Activated T-cell treated with anti-CD3 and anti-CD28 coated beads, Interleukin-2, amount 50 U/mL, for 72 hours (primary cell): ENCODE results near the gene SPATS2. TPM values are rescaled to one million over a fixed set of nuclear protein-coding genes. Genes with fewer than 3 reads are reported as not detected.
"Not testable (repeated sequence)": the region's sequence is repeated elsewhere in the genome, so short reads cannot be mapped to it uniquely, and the experiment has no call there.

Experiments used
- ATAC-seq, 2 donors: fragments of 150-1000 bp; cut with Tn5 transposase; replicated peaks in 1 of 2; 2 replicates each; pipeline ENCODE4 v1.10.0; 2021; ENCODE audit warnings: moderate library complexity in 2 of 2, mild to moderate bottlenecking in 1 of 2
- DNase-seq, 2 donors: peaks; one replicate each; pipeline ENCODE4 v3.0.0; 2021 to 2022; ENCODE audit warnings: mixed read lengths in 1 of 2
- H3K27ac Mint-ChIP-seq: one replicate; pipeline ENCODE4 v1.8.0; 2022; ENCODE audit warnings: mild to moderate bottlenecking, moderate library complexity, mixed read lengths
- H3K27me3 Mint-ChIP-seq: one replicate; pipeline ENCODE4 v1.8.0; 2022; ENCODE audit warnings: low read depth, mixed read lengths
- H3K36me3 Mint-ChIP-seq, 2 donors: one replicate each; pipeline ENCODE4 v1.8.0; 2022; ENCODE audit warnings: mixed read lengths in 2 of 2, mild to moderate bottlenecking in 1 of 2; ENCODE audit not compliant: insufficient read depth in 2 of 2
- H3K4me1 Mint-ChIP-seq: one replicate; pipeline ENCODE4 v1.8.0; 2022; ENCODE audit warnings: low read depth, mixed read lengths
- H3K4me3 Mint-ChIP-seq, 2 donors: one replicate each; pipeline ENCODE4 v1.8.0; 2022; ENCODE audit warnings: mild to moderate bottlenecking in 2 of 2, mixed read lengths in 2 of 2, moderate library complexity in 2 of 2
- H3K9me3 Mint-ChIP-seq, 2 donors: one replicate each; pipeline ENCODE4 v1.8.0; 2022; ENCODE audit warnings: mixed read lengths in 2 of 2
- total RNA-seq, 2 donors: library from RNA; stranded (reverse); gene quantifications; one replicate each; pipeline ENCODE4 v1.2.3, GENCODE V29; 2022

The SPATS2 gene
- total RNA-seq, 2 donors from 2014 or later: 12.3 to 16.4 TPM

GRCh38 chr12:49369411-49370145, 2.3 kb downstream of the SPATS2 start:
- peak overlapping the region in 1 of 2 donors; percentile 63 for H3K4me3 Mint-ChIP-seq
- H3K4me1 Mint-ChIP-seq: peaks cover 46% of the 10 kb centered on the region
- H3K36me3 Mint-ChIP-seq: no peaks in the 10 kb centered on the region
- no peaks in the 10 kb centered on the region for H3K9me3 Mint-ChIP-seq
- no peak for ATAC-seq
- peak in 1 of 2 donors; percentile 22 for DNase-seq
- H3K27ac Mint-ChIP-seq: no peak overlapping the region
- H3K27me3 Mint-ChIP-seq: no peaks in the 10 kb centered on the region

- no peak overlapping the region for H3K27ac Mint-ChIP-seq
- H3K4me3 Mint-ChIP-seq: no peak overlapping the region
- DNase-seq: no peak
- H3K27me3 Mint-ChIP-seq: no peaks in the 10 kb centered on the region
- H3K36me3 Mint-ChIP-seq: no peaks in the 10 kb centered on the region
- ATAC-seq: no peak
- peaks cover 50% of the 10 kb centered on the region for H3K4me1 Mint-ChIP-seq
- H3K9me3 Mint-ChIP-seq: no peaks in the 10 kb centered on the region
Observed at GRCh38 chr12:49370539-49370938, 3.3 kb downstream of the SPATS2 start.

- Mint-ChIP-seq H3K4me3 (no peak overlapping the region), H3K9me3 (no peaks in the 10 kb centered on the region), H3K27me3 (no peaks in the 10 kb centered on the region), H3K4me1 (peaks cover 21% of the 10 kb centered on the region), H3K27ac (no peak overlapping the region), H3K36me3 (no peaks in the 10 kb centered on the region)
- DNase-seq (no peak), ATAC-seq (peak; percentile 45 to 74)
Observed at GRCh38 chr12:49375406-49375805, 8.1 kb downstream of the SPATS2 start.

- no peak overlapping the region for H3K27ac Mint-ChIP-seq
- no peaks in the 10 kb centered on the region for H3K27me3 Mint-ChIP-seq
Observed at GRCh38 chr12:49377386-49377785, 10.1 kb downstream of the SPATS2 start.

GRCh38 chr12:49380184-49380583, 12.9 kb downstream of the SPATS2 start:
- not testable (repeated sequence) for ATAC-seq, H3K27ac Mint-ChIP-seq, H3K27me3 Mint-ChIP-seq, H3K4me1 Mint-ChIP-seq, DNase-seq, H3K9me3 Mint-ChIP-seq, H3K36me3 Mint-ChIP-seq, H3K4me3 Mint-ChIP-seq

More at GRCh38 chr12:49377386-49377785, 10.1 kb downstream of the SPATS2 start:
- Mint-ChIP-seq H3K9me3 (no peaks in the 10 kb centered on the region), H3K4me3 (no peak overlapping the region), H3K4me1 (peaks cover 7% of the 10 kb centered on the region), H3K36me3 (no peaks in the 10 kb centered on the region)
- DNase-seq (no peak), ATAC-seq (no peak)

- peak overlapping the region; percentile 6 to 36 for H3K4me3 Mint-ChIP-seq
Observed at GRCh38 chr12:49388682-49389386, 21.6 kb downstream of the SPATS2 start.

GRCh38 chr12:49389387-49389703, 22.1 kb downstream of the SPATS2 start:
- H3K27me3 Mint-ChIP-seq: no peaks in the 10 kb centered on the region
- no peaks in the 10 kb centered on the region for H3K9me3 Mint-ChIP-seq
- ATAC-seq (no peak), DNase-seq (no peak)
- H3K4me1 Mint-ChIP-seq: no peaks in the 10 kb centered on the region
- no peaks in the 10 kb centered on the region for H3K36me3 Mint-ChIP-seq
- peak overlapping the region; percentile 6 to 36 for H3K4me3 Mint-ChIP-seq
- no peak overlapping the region for H3K27ac Mint-ChIP-seq

More at GRCh38 chr12:49388682-49389386, 21.6 kb downstream of the SPATS2 start:
- DNase-seq (peak; percentile 58 to 68), ATAC-seq (peak; percentile 75 to 86)
- no peaks in the 10 kb centered on the region for H3K4me1 Mint-ChIP-seq
- H3K27me3 Mint-ChIP-seq: no peaks in the 10 kb centered on the region
- no peaks in the 10 kb centered on the region for H3K9me3 Mint-ChIP-seq
- no peaks in the 10 kb centered on the region for H3K36me3 Mint-ChIP-seq
- H3K27ac Mint-ChIP-seq: no peak overlapping the region

GRCh38 chr12:49397000-49397399, 29.7 kb downstream of the SPATS2 start:
- Mint-ChIP-seq H3K9me3 (no peaks in the 10 kb centered on the region), H3K36me3 (no peaks in the 10 kb centered on the region), H3K4me1 (no peaks in the 10 kb centered on the region), H3K4me3 (no peak overlapping the region), H3K27ac (no peak overlapping the region), H3K27me3 (no peaks in the 10 kb centered on the region)
- no peak for DNase-seq
- ATAC-seq: no peak

- H3K27ac Mint-ChIP-seq: no peak overlapping the region
- ATAC-seq: no peak
- H3K4me3 Mint-ChIP-seq: no peak overlapping the region
- H3K9me3 Mint-ChIP-seq: no peaks in the 10 kb centered on the region
- H3K36me3 Mint-ChIP-seq: no peaks in the 10 kb centered on the region
- no peaks in the 10 kb centered on the region for H3K4me1 Mint-ChIP-seq
- no peak for DNase-seq
- no peaks in the 10 kb centered on the region for H3K27me3 Mint-ChIP-seq
Observed at GRCh38 chr12:49400304-49400703, 33.0 kb downstream of the SPATS2 start.

- no peak for DNase-seq
- no peaks in the 10 kb centered on the region for H3K4me1 Mint-ChIP-seq
- no peak overlapping the region for H3K27ac Mint-ChIP-seq
- no peak overlapping the region for H3K4me3 Mint-ChIP-seq
- H3K27me3 Mint-ChIP-seq: no peaks in the 10 kb centered on the region
- no peaks in the 10 kb centered on the region for H3K9me3 Mint-ChIP-seq
- ATAC-seq: no peak
- H3K36me3 Mint-ChIP-seq: peaks cover 0 to 2% of the 10 kb centered on the region in 2 donors
Observed at GRCh38 chr12:49403971-49404450, 36.7 kb downstream of the SPATS2 start.

GRCh38 chr12:49404956-49405355, 37.7 kb downstream of the SPATS2 start:
- no peak overlapping the region for H3K27ac Mint-ChIP-seq
- no peak for DNase-seq
- H3K4me1 Mint-ChIP-seq: no peaks in the 10 kb centered on the region
- H3K27me3 Mint-ChIP-seq: no peaks in the 10 kb centered on the region
- H3K9me3 Mint-ChIP-seq: no peaks in the 10 kb centered on the region
- ATAC-seq: no peak
- H3K36me3 Mint-ChIP-seq: peaks cover 0 to 2% of the 10 kb centered on the region in 2 donors
- H3K4me3 Mint-ChIP-seq: no peak overlapping the region

GRCh38 chr12:49410818-49411217, 43.6 kb downstream of the SPATS2 start:
- no peaks in the 10 kb centered on the region for H3K9me3 Mint-ChIP-seq
- ATAC-seq (no peak), DNase-seq (no peak)
- H3K27me3 Mint-ChIP-seq: no peaks in the 10 kb centered on the region
- H3K27ac Mint-ChIP-seq: no peak overlapping the region
- no peak overlapping the region for H3K4me3 Mint-ChIP-seq
- no peaks in the 10 kb centered on the region for H3K4me1 Mint-ChIP-seq
- peaks cover 0 to 2% of the 10 kb centered on the region in 2 donors for H3K36me3 Mint-ChIP-seq

- H3K9me3 Mint-ChIP-seq: no peaks in the 10 kb centered on the region
- H3K4me1 Mint-ChIP-seq: peaks cover 4% of the 10 kb centered on the region
- H3K27ac Mint-ChIP-seq: no peak overlapping the region
- no peak overlapping the region for H3K4me3 Mint-ChIP-seq
- no peaks in the 10 kb centered on the region for H3K36me3 Mint-ChIP-seq
- no peak for ATAC-seq
- no peak for DNase-seq
- no peaks in the 10 kb centered on the region for H3K27me3 Mint-ChIP-seq
Observed at GRCh38 chr12:49413010-49413409, 45.7 kb downstream of the SPATS2 start.
